A673 (cell line): ENCODE measurements around the gene ACSM3. TPM values are rescaled to one million over a fixed set of nuclear protein-coding genes. Genes with fewer than 3 reads are reported as not detected.
A peak's percentile ranks its signal among the peaks of the same experiment; 100 is the strongest.

Source experiments
- BruUV-seq: library from RNA; stranded (reverse); fragments of 400-500 nt; replicated peaks from 2 replicates; lab custom pipeline; 2021; lab: Mats Ljungman, UMichigan
- CTCF ChIA-PET: fragments of 300-600 bp; sonication (Branson Sonifier 250); formaldehyde crosslinking; loops from one replicate; lab custom pipeline; 2022; ENCODE audit warnings: antibody characterized with exemption; lab: Charles Lee
- POLR2A ChIA-PET: fragments of 300-600 bp; sonication (Branson Sonifier 250); formaldehyde crosslinking; loops from one replicate; lab custom pipeline; 2022; ENCODE audit warnings: antibody characterized with exemption; ENCODE audit not compliant: low non-redundant PET; lab: Charles Lee
- DNase-seq: peaks from one replicate; pipeline ENCODE4 v3.0.0-alpha.2; 2015; ENCODE audit warnings: low spot score
- H3K27ac ChIP-seq: fragments of 200-600 bp; sonication (generic); 2 replicates; pipeline ENCODE4 v1.5.1; 2016; ENCODE audit warnings: mixed run types, low read depth, mild to moderate bottlenecking, mixed read lengths, antibody characterized with exemption, low read length; ENCODE audit not compliant: poor library complexity, severe bottlenecking
- H3K27me3 ChIP-seq: fragments of 200-600 bp; sonication (generic); replicated peaks from 2 replicates; pipeline ENCODE4 v1.6.1; 2017; ENCODE audit warnings: mixed run types, low read depth, mild to moderate bottlenecking, mixed read lengths, antibody characterized with exemption, low read length; ENCODE audit not compliant: insufficient read depth, poor library complexity
- H3K36me3 ChIP-seq: fragments of 200-600 bp; sonication (generic); 2 replicates; pipeline ENCODE4 v1.6.1; 2016; ENCODE audit warnings: mixed run types, mild to moderate bottlenecking, mixed read lengths, antibody characterized with exemption, low read length; ENCODE audit not compliant: insufficient read depth, poor library complexity, severe bottlenecking
- H3K4me1 ChIP-seq: fragments of 200-600 bp; sonication (generic); 2 replicates; pipeline ENCODE4 v1.6.1; 2017; ENCODE audit warnings: mixed run types, mild to moderate bottlenecking, mixed read lengths, antibody characterized with exemption, low read length; ENCODE audit not compliant: insufficient read depth, poor library complexity, severe bottlenecking
- H3K4me3 ChIP-seq: fragments of 200-600 bp; sonication (generic); 2 replicates; pipeline ENCODE4 v1.5.1; 2016; ENCODE audit warnings: low read depth, mixed run types, mild to moderate bottlenecking, mixed read lengths, low read length; ENCODE audit not compliant: poor library complexity, severe bottlenecking
- H3K9me3 ChIP-seq: fragments of 200-600 bp; sonication (generic); 2 replicates; pipeline ENCODE4 v1.6.1; 2016; ENCODE audit warnings: mixed run types, low read depth, mild to moderate bottlenecking, mixed read lengths, antibody characterized with exemption, low read length; ENCODE audit not compliant: poor library complexity, severe bottlenecking
- CTCF ChIP-seq: fragments of 300-800, 200-600 bp; sonication (generic); conservative IDR thresholded peaks from 2 replicates; pipeline ENCODE4 v1.5.1; 2017; ENCODE audit warnings: low read depth, mild to moderate bottlenecking, antibody characterized with exemption, low read length, moderate library complexity, mixed read lengths
- EZH2 ChIP-seq: fragments of 200-600 bp; sonication (generic); IDR thresholded peaks from 2 replicates; pipeline ENCODE4 v1.6.1; 2017; ENCODE audit warnings: borderline replicate concordance, low read depth, mild to moderate bottlenecking, mixed read lengths, antibody characterized with exemption, low read length; ENCODE audit not compliant: poor library complexity, severe bottlenecking
- intact Hi-C: fragments of 100-400 bp; cut with micrococcal nuclease; formaldehyde crosslinking; loops from one replicate; pipeline ENCODE4 v1.10.0; 2022; ENCODE audit not compliant: unreplicated experiment
- total RNA-seq: library from RNA; stranded (reverse); gene quantifications from 2 replicates; pipeline ENCODE4 v1.2.3, GENCODE V29; 2021

Gene ACSM3
- total RNA-seq, 1 experiment from 2014 or later = not detected

- H3K27me3 ChIP-seq = no peaks in the 10 kb centered on the region
- H3K4me1 ChIP-seq = peaks cover 10% of the 10 kb centered on the region
- peak; percentile 13 for DNase-seq
- CTCF ChIA-PET = interaction anchor here (0.8 kb wide), 1 partner anchor 354 kb away, joined by 4 read pairs; no protein-coding TSS in a partner anchor
- H3K27ac ChIP-seq = peak overlapping the region; percentile 64
- intact Hi-C loops = no loop called here
- POLR2A ChIA-PET = interaction anchor here (0.7 kb wide), 1 partner anchor 262 kb away, joined by 3 read pairs; no protein-coding TSS in a partner anchor
- H3K9me3 ChIP-seq = no peaks in the 10 kb centered on the region
- peaks cover 36% of the 10 kb centered on the region for H3K36me3 ChIP-seq
- BruUV-seq = no TSS peak
- TF ChIP-seq CTCF = peak; percentile 42
- TF ChIP-seq EZH2 = no peak
- H3K4me3 ChIP-seq = peak overlapping the region; percentile 98
Observed at GRCh38 chr16:20740007-20740883, 23.6 kb upstream of the ACSM3 start.

- H3K9me3 ChIP-seq = no peaks in the 10 kb centered on the region
- BruUV-seq = TSS peak; percentile 43
- DNase-seq = peak; percentile 86
- peaks cover 29% of the 10 kb centered on the region for H3K36me3 ChIP-seq
- H3K27me3 ChIP-seq = no peaks in the 10 kb centered on the region
- TF ChIP-seq EZH2 (no peak), CTCF (no peak)
- intact Hi-C loops = no loop called here
- H3K4me3 ChIP-seq = peak overlapping the region; percentile 98
- ChIA-PET CTCF (no interaction called here), POLR2A (interaction anchor here (0.7 kb wide), 1 partner anchor 262 kb away, joined by 3 read pairs; no protein-coding TSS in a partner anchor)
- H3K4me1 ChIP-seq = peaks cover 10% of the 10 kb centered on the region
- peak overlapping the region; percentile 93 for H3K27ac ChIP-seq
Observed at GRCh38 chr16:20740901-20741521, 22.8 kb upstream of the ACSM3 start.

GRCh38 chr16:20741554-20742285, 22.1 kb upstream of the ACSM3 start, which contains the start of gene THUMPD1:
Gene THUMPD1, minus strand, starts transcription at chr16:20741818. Its CDS starts 79 bp downstream, at chr16:20741739.
- Histone ChIP-seq H3K9me3 (peaks cover under 1% of the 10 kb centered on the region), H3K27me3 (no peaks in the 10 kb centered on the region), H3K27ac (peak within 1 kb of the TSS; percentile 93), H3K36me3 (peaks cover 22% of the 10 kb centered on the region), H3K4me3 (peak within 1 kb of the TSS; percentile 98), H3K4me1 (peaks cover 10% of the 10 kb centered on the region)
- intact Hi-C loops = no loop called here
- DNase-seq = peak; percentile 97
- 0 out of 2 replicates have a peak, but pooled peaks have one; percentile 24 for TF ChIP-seq CTCF
- TF ChIP-seq EZH2 = no peak
- CTCF ChIA-PET = no interaction called here
- POLR2A ChIA-PET = no interaction called here
- BruUV-seq = no TSS peak
